SU-DHL-6 (cell line): ENCODE data around the gene C5orf46.

Experiments
- H2AFZ ChIP-seq: fragments of 200-600 bp; sonication (generic); 2 replicates; pipeline ENCODE4 v1.6.1; 2014; ENCODE audit warnings: low read depth, mild to moderate bottlenecking, moderate library complexity, mixed read lengths, antibody characterized with exemption, low read length; ENCODE audit not compliant: severe bottlenecking
- H3F3A ChIP-seq: fragments of 200-600 bp; shearing (Covaris generic); 2 replicates; pipeline ENCODE4 v1.6.0; 2016; ENCODE audit warnings: antibody characterized with exemption, mild to moderate bottlenecking; ENCODE audit not compliant: insufficient read depth
- H3K27ac ChIP-seq: fragments of 200-600 bp; sonication (generic); 2 replicates; pipeline ENCODE4 v1.5.1; 2016; ENCODE audit warnings: low read depth, mild to moderate bottlenecking, low read length, moderate library complexity, mixed read lengths
- H3K27me3 ChIP-seq: fragments of 200-600 bp; sonication (generic), shearing (Covaris generic); 2 replicates; pipeline ENCODE4 v1.6.0; 2014; ENCODE audit warnings: mild to moderate bottlenecking, low read length
- H3K36me3 ChIP-seq: fragments of 200-600 bp; sonication (generic); 2 replicates; pipeline ENCODE4 v1.6.1; 2014; ENCODE audit warnings: mild to moderate bottlenecking, low read length, mixed read lengths
- H3K4me2 ChIP-seq: fragments of 300-600, 200-600 bp; shearing (Covaris generic), sonication (generic); 2 replicates; pipeline ENCODE4 v1.6.0; 2014; ENCODE audit warnings: low read length, low read depth, mild to moderate bottlenecking; ENCODE audit not compliant: poor library complexity, severe bottlenecking
- H3K4me3 ChIP-seq: fragments of 200-600 bp; sonication (generic); 2 replicates; pipeline ENCODE4 v1.5.1; 2014; ENCODE audit warnings: antibody characterized with exemption, low read length, mild to moderate bottlenecking, mixed read lengths; ENCODE audit not compliant: insufficient read depth, poor library complexity, severe bottlenecking
- H3K79me2 ChIP-seq: fragments of 200-600 bp; sonication (generic); 2 replicates; pipeline ENCODE4 v1.6.1; 2014; ENCODE audit warnings: mild to moderate bottlenecking, low read length, moderate library complexity; ENCODE audit not compliant: insufficient read depth
- H3K9ac ChIP-seq: fragments of 200-600 bp; sonication (generic); 2 replicates; pipeline ENCODE4 v1.7.0; 2014; ENCODE audit warnings: mild to moderate bottlenecking, low read length
- H3K9me2 ChIP-seq: fragments of 200-600 bp; sonication (generic); replicated peaks from 2 replicates; pipeline ENCODE4 v1.6.1; 2014; ENCODE audit warnings: low read length; ENCODE audit not compliant: insufficient read depth
- H3K9me3 ChIP-seq: fragments of 200-600 bp; sonication (generic); 2 replicates; pipeline ENCODE4 v1.6.1; 2014; ENCODE audit warnings: low read length, mixed read lengths; ENCODE audit not compliant: insufficient read depth
- H4K20me1 ChIP-seq: fragments of 200-600 bp; sonication (generic); 2 replicates; pipeline ENCODE4 v1.6.1; 2014; ENCODE audit warnings: low read depth, mild to moderate bottlenecking, antibody characterized with exemption, low read length, moderate library complexity, mixed read lengths
- CTCF ChIP-seq: fragments of 200-600 bp; sonication (generic); IDR thresholded peaks from one replicate; pipeline ENCODE4 v1.5.1; 2017; ENCODE audit warnings: antibody characterized with exemption, mild to moderate bottlenecking, low read length, moderate library complexity; ENCODE audit not compliant: insufficient read depth, poor library complexity, severe bottlenecking
- EZH2phosphoT487 ChIP-seq: fragments of 200-600 bp; sonication (generic), shearing (Covaris generic); conservative IDR thresholded peaks from 2 replicates; pipeline ENCODE4 v1.6.1; 2018; ENCODE audit warnings: mild to moderate bottlenecking, antibody characterized with exemption, low read length, moderate library complexity, mixed read lengths

Gene C5orf46

DNA sequence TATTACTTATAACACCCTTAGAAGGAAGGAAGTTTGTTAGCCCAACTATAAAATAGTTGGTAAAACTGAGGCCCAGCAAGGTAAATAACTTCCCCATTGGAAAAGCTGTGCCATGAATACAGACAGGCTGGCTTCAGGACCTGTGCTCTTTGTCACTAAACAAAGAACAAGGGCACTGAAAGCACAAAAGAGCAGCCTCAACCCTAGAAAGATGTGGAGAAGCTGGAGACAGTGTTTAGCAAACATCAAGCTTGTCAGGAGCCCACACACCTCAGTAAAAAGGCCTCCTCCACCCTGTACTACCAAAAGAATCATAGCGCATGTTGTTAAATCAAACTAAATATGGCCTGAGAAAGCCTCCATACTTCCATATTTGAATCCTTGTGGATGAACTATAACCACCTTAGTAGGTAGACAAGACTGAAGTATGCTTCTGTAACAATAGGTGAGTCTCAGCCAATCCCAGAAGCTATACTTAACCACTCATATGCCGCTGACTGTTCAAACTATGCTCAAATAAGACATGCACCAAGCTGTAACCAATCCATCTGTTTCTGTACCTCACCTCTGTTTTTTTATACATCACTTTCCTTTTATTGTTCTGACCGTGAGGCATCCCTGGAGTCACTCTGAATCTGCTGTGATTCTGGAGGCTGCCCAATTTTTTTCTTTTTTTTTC is 46.2 kb downstream of the C5orf46 start:
- no peaks in the 10 kb centered on the region for H3K36me3 ChIP-seq
- no peaks in the 10 kb centered on the region for H3K79me2 ChIP-seq
- H3F3A ChIP-seq: no peaks in the 10 kb centered on the region
- H3K4me2 ChIP-seq: no peak overlapping the region
- TF ChIP-seq EZH2phosphoT487: no peak
- H4K20me1 ChIP-seq: no peaks in the 10 kb centered on the region
- no peaks in the 10 kb centered on the region for H3K27me3 ChIP-seq
- H3K9me2 ChIP-seq: no peaks in the 10 kb centered on the region
- no peak overlapping the region for H3K4me3 ChIP-seq
- H3K9me3 ChIP-seq: no peaks in the 10 kb centered on the region
- no peak overlapping the region for H3K27ac ChIP-seq
- H2AFZ ChIP-seq: no peak overlapping the region
- no peak overlapping the region for H3K9ac ChIP-seq

DNA sequence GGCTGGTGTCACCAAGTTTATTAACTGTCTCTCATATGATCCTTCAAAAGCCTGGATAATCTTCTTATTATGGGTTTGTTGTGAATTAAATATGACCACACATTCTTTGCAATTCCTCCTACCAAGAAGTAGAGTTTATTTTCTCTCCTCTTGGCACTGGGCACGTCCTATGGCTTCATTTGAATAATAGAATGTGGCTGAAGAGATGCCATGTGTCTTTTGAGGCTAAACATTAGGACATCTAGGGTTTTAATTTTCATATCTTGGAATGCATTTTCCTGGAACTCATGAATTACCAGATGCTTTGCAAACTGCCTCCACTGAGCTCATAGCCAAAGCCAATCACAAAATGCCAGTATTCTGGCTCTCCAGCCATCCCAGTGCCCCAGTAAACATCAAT is 47.8 kb downstream of the C5orf46 start:
- Histone ChIP-seq H3K27ac (no peak overlapping the region), H4K20me1 (no peaks in the 10 kb centered on the region), H3K9ac (no peak overlapping the region), H3F3A (no peaks in the 10 kb centered on the region), H3K36me3 (no peaks in the 10 kb centered on the region), H3K79me2 (no peaks in the 10 kb centered on the region), H2AFZ (no peak overlapping the region), H3K27me3 (no peaks in the 10 kb centered on the region), H3K4me3 (no peak overlapping the region), H3K9me3 (no peaks in the 10 kb centered on the region), H3K9me2 (no peaks in the 10 kb centered on the region), H3K4me2 (no peak overlapping the region)
- TF ChIP-seq CTCF (no peak), EZH2phosphoT487 (no peak)

DNA sequence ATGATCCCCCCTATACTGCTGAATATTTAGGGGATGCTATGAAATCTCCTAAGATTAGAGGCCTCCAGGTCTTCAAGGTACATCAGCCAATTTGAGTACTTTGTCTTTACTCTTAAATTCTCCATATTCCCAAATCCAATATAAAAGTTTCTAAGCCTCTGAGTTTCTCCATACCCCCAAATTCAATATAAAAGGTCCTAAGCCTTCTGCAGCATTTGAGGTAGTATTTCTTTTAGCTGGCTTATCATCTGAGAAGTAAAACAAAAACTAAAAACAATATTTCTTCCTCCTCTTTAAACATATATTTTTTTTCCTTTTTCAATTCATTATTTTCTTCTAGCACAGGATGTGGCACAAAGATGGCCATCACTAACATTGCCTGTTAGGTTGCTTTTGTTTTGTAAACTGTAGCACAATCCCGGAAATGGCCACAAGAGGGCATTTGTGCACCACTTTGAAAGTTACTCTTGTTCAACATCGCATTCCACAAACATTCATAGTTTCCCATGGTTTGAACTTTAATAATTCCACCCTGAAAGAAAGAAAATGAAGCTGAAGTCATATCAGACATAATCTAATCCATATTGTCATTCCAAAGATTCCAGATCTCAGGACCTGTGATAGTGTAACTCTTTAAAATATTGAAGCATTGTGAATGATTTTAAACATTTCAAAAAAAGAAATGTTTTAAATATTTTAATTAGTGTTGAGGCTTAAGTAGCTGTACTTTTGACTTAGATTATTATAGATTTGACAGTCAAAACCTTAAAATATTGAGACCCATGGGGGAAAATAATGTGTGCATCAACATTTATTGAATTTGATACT is 48.8 kb downstream of the C5orf46 start:
- TF ChIP-seq EZH2phosphoT487 (no peak), CTCF (peak; percentile 81)
- no peaks in the 10 kb centered on the region for H3K79me2 ChIP-seq
- H3F3A ChIP-seq: no peaks in the 10 kb centered on the region
- H3K9me2 ChIP-seq: no peaks in the 10 kb centered on the region
- H3K4me3 ChIP-seq: no peak overlapping the region
- no peaks in the 10 kb centered on the region for H3K36me3 ChIP-seq
- H3K27ac ChIP-seq: no peak overlapping the region
- no peaks in the 10 kb centered on the region for H3K9me3 ChIP-seq
- H4K20me1 ChIP-seq: no peaks in the 10 kb centered on the region
- H3K27me3 ChIP-seq: no peaks in the 10 kb centered on the region
- no peak overlapping the region for H3K4me2 ChIP-seq
- H2AFZ ChIP-seq: no peak overlapping the region
- no peak overlapping the region for H3K9ac ChIP-seq

DNA sequence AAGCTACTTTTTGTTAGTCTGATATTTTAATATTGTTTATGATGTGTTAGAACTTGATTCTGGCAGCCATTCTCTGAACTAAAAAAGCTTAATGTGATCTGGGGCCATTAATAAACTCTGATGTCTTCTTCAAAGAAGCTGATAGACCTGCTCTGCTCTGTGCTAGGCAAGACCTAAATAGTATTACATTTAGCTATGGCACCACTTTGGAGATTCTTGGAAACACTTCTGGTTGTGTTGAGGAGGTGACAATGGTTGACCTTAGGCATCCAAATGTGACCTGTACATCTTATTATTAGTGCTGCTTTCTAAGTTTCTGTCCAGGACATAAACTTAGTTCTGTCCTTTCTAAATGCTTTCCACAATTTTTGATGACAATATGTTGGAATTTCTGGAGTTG is 49.5 kb downstream of the C5orf46 start:
- H3K4me2 ChIP-seq: no peak overlapping the region
- H3K4me3 ChIP-seq: no peak overlapping the region
- no peak overlapping the region for H3K9ac ChIP-seq
- no peak overlapping the region for H2AFZ ChIP-seq
- H3K9me2 ChIP-seq: no peaks in the 10 kb centered on the region
- no peak for TF ChIP-seq CTCF
- no peak for TF ChIP-seq EZH2phosphoT487
- no peaks in the 10 kb centered on the region for H3K27me3 ChIP-seq
- no peaks in the 10 kb centered on the region for H3F3A ChIP-seq
- no peaks in the 10 kb centered on the region for H3K36me3 ChIP-seq
- no peak overlapping the region for H3K27ac ChIP-seq
- no peaks in the 10 kb centered on the region for H3K9me3 ChIP-seq
- H4K20me1 ChIP-seq: no peaks in the 10 kb centered on the region
- no peaks in the 10 kb centered on the region for H3K79me2 ChIP-seq
